HG03108 (cell line): ENCODE data around the gene COX7A1.
"Not testable (repeated sequence)": the region's sequence is repeated elsewhere in the genome, so short reads cannot be mapped to it uniquely, and the experiment has no call there.

Source experiments
- ATAC-seq: cut with Tn5 transposase; IDR thresholded peaks from one replicate; pipeline ENCODE4 v1.9.1; 2021; ENCODE audit warnings: moderate library complexity; ENCODE audit not compliant: unreplicated experiment

The COX7A1 gene

GRCh38 chr19:36152352-36153091 is at the start of gene COX7A1:
Gene COX7A1 (minus strand): TSS chr19:36152447. CDS start chr19:36152407, 40 bp downstream.
- ATAC-seq = no peak

- ATAC-seq = no peak
Observed at GRCh38 chr19:36201684-36202083, 49.4 kb upstream of the COX7A1 start.

DNA sequence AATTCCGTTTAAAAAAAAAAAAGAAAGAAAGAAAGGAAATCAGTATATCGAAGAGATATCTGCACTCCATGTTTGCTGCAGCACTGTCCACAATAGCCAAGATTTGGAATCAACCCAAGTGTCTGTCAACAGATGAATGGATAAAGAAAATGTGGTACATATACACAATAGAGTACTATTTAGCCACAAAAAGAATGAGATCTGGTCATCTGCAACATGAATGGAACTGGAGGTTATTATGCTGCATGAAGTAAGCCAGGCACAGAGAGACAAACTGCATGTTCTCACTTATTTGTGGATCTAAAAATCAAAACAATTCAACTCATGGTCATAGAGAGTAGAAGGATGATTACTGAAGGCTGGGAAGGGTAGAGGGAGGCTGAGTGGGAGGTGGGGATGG is 45.9 kb upstream of the COX7A1 start:
- ATAC-seq = no peak

- no peak for ATAC-seq
Observed at GRCh38 chr19:36196249-36196648, 44.0 kb upstream of the COX7A1 start.

DNA sequence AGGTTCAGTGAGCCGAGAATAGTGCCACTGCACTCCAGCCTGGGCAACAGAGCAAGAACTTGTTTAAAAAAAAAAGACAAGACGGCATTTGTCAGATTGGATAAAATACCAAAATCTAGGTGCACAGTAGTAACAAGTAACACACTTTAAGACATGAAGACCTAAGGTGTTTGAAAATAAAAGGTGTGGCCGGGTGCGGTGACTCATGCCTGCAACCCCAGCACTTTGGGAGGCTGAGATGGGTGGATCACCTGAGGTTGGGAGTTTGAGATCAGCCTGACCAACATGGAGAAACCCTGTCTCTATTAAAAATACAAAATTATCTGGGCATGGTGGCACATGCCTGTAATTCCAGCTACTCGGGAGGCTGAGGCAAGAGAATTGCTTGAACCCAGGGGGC is 34.5 kb upstream of the COX7A1 start:
- ATAC-seq = not testable (repeated sequence)

DNA sequence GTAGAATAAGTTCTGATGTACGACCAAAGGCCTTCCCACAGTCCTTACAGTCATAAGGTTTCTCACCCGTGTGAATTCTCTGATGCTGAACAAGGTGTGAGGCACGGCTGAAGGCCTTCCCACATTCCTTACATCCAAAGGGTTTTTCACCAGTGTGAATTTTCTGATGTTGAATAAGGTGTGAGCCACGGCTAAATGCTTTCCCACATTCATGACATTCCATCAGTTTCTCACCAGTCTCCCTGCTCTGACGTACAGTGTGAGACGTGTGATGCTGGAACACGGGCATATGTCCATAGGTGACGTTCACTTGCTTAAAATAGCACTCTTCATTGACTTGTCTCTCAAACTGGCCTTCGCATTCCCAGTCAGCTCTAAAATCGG is 31.0 kb upstream of the COX7A1 start:
- no peak for ATAC-seq

- no peak for ATAC-seq
Observed at GRCh38 chr19:36182612-36183244, 30.5 kb upstream of the COX7A1 start.

- not testable (repeated sequence) for ATAC-seq
Observed at GRCh38 chr19:36179077-36179476, 26.8 kb upstream of the COX7A1 start.

- ATAC-seq = not testable (repeated sequence)
Observed at GRCh38 chr19:36173846-36174245, 21.6 kb upstream of the COX7A1 start.

DNA sequence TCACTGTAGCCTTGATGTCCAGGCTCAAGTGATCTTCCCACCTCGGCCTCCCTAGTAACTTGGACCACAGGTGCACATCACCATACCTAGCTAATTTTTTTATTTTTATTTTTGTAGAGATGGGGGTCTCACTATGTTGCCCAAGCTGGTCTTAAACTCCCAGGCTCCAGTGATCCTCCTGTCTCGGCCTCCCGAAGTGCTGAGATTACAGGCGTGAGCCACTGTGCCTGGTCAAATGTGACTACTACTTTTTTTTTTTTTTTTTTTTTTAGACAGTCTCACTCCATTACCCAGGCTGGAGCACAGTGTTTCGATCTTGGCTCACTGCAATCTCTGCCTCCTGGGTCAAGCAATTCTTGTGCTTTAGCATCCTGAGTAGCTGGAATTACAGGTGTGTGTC is 20.6 kb upstream of the COX7A1 start:
- ATAC-seq = no peak

DNA sequence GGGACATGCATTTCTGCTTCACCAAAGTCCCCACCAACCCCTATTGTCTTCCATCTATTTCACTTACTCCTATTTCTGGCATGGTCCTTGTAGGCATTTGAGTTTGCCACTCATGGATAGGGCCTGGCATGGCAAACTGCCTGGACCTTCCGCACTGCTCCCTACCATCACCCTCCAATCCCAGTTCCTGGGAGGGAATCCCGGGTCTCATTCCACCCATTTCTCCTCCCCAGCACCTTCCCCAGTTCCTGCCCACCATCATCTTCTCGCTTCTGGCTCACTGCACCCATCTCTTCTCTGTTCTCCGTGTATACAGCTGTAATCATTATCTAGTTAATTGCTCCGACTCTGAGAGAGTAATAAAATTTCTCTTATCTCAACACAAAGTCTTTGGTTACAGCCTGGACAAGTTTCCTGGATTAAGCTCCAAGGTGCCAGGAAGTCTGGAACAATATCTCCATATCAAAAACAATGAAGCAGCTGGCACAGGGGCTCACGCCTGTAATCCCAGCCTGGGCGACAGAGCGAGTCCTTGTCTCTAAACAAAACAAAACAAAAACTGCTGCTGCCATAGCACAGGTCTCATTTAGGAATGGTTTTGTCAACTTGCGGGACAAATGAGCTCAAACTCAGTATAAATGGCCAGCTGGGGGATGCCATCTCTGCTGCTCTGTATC is 17.0 kb upstream of the COX7A1 start:
- ATAC-seq = no peak

- ATAC-seq = no peak
Observed at GRCh38 chr19:36163813-36164212, 11.6 kb upstream of the COX7A1 start.

- no peak for ATAC-seq
Observed at GRCh38 chr19:36160821-36161596, 8.8 kb upstream of the COX7A1 start.

- no peak for ATAC-seq
Observed at GRCh38 chr19:36153126-36153525, 879 bp upstream of the COX7A1 start.

DNA sequence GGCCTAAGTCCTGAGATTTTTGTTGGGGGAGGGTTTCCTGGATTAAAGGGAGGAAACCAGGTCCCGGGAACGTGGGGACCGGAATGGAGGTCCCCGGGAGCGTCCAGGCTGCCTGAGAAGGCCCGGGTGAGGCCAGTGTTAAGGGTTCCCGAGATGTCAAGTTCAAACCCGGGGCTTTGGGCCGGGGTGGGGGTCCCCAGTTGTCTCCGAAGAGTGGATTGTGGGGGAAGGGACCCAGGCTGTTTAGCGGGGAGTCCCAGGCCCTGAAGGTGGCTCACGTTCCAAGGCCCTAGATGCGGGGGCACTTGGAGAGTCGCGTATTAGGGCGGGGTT is 262 bp downstream of the COX7A1 start:
- ATAC-seq = no peak

GRCh38 chr19:36151144-36152018 is 866 bp downstream of the COX7A1 start:
- no peak for ATAC-seq

DNA sequence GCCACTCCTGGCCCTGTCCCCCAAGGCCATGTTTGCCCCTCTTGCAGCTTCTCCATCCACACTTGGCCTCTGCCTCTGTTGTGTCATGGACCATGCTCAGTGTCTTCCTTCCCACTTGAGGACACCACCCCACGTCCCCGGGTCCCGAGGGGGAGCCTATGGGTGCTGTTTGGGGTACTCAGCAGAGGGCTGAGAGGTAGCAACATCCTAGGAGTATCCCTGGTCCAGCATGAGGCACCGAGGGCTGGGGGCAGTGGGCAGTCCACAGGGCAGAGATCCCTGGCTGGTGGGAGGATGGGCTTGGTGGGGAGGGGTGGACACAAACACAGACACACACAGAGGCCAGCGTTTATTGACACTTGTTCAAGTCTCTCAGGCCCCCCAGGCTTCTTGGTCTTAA is 1.7 kb downstream of the COX7A1 start:
- ATAC-seq = no peak

DNA sequence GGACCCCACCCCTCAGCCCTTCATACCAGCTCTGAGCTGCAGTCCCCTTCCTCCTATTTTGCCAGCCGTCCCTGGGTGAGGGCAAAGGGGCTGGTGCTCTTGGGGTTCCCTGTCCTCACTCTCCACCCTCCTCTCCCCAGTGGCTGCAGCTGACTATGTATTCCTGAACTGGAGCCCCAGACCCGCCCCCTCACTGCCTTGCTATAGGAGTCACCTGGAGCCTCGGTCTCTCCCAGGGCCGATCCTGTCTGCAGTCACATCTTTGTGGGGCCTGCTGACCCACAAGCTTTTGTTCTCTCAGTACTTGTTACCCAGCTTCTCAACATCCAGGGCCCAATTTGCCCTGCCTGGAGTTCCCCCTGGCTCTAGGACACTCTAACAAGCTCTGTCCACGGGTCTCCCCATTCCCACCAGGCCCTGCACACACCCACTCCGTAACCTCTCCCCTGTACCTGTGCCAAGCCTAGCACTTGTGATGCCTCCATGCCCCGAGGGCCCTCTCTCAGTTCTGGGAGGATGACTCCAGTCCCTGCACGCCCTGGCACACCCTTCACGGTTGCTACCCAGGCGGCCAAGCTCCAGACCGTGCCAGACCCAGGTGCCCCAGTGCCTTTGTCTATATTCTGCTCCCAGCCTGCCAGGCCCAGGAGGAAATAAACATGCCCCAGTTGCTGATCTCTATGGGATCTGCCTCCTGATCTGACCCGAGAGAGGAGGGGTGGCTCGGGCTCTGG is 2.4 kb downstream of the COX7A1 start:
- ATAC-seq = no peak

- no peak for ATAC-seq
Observed at GRCh38 chr19:36144624-36145023, 7.6 kb downstream of the COX7A1 start.

GRCh38 chr19:36142496-36142895 is 9.8 kb downstream of the COX7A1 start:
- ATAC-seq = no peak
